ENCODE results near the gene SOST. TPM values are rescaled to one million over a fixed set of nuclear protein-coding genes. Genes with fewer than 3 reads are reported as not detected.

Gene SOST
- total RNA-seq, 1 experiment from 2014 or later = not detected

DNA sequence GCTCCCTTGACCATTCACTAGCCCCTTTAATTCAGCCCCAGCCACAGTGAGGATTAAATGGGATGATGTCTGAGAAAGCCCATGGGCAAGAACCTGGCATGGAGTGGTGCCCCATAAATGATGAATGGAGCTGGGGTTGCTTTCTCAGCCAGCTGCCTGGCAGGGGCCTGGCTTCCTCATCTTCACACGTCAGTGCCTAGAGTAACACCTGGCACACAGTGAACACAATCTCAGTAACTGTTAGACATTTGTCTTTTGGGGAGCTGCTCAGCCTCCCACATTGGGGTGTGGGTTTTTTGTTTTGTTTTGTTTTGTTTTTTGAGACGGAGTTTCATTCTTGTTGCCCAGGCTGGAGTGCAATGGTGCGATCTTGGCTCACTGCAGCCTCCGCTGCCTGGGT, 49.4 kb downstream of the SOST start:
- no peak for DNase-seq (ENCODE audit: low read depth)

GRCh38 chr17:43707184-43707583, 51.4 kb downstream of the SOST start:
- DNase-seq (ENCODE audit: low read depth) = no peak

GRCh38 chr17:43706235-43706634, 52.4 kb downstream of the SOST start:
- DNase-seq (ENCODE audit: low read depth) = no peak

Other genes starting within 250 kb of the SOST start
- gene ETV4, start 212.5 kb downstream of the SOST start, total RNA-seq (2014; rRNA removed; shearing (Covaris generic)) = 62.5 and 75.9 TPM in 2 replicates
- not detected in 2 replicates for gene MEOX1, start 96.9 kb downstream of the SOST start, total RNA-seq (2014; rRNA removed; shearing (Covaris generic))
- 35.0 and 35.5 TPM in 2 replicates for gene DUSP3, start 20.2 kb upstream of the SOST start, total RNA-seq (2014; rRNA removed; shearing (Covaris generic))
- 0.02 TPM in 1 of 2 replicates, not detected in the other for gene CFAP97D1, start 21.6 kb upstream of the SOST start, total RNA-seq (2014; rRNA removed; shearing (Covaris generic))
- 10.6 and 12.5 TPM in 2 replicates for gene MPP3, start 74.4 kb upstream of the SOST start, total RNA-seq (2014; rRNA removed; shearing (Covaris generic))
- not detected in 2 replicates for gene CD300LG, start 88.4 kb upstream of the SOST start, total RNA-seq (2014; rRNA removed; shearing (Covaris generic))
- 0.27 and 0.37 TPM in 2 replicates for gene MPP2, start 148.7 kb upstream of the SOST start, total RNA-seq (2014; rRNA removed; shearing (Covaris generic))
- not detected in 2 replicates for gene PPY, start 183.7 kb upstream of the SOST start, total RNA-seq (2014; rRNA removed; shearing (Covaris generic))
- not detected in 2 replicates for gene PYY, start 195.1 kb upstream of the SOST start, total RNA-seq (2014; rRNA removed; shearing (Covaris generic))
- 2.6 and 3.3 TPM in 2 replicates for gene NAGS, start 245.8 kb upstream of the SOST start, total RNA-seq (2014; rRNA removed; shearing (Covaris generic))